SU-DHL-6 (cell line): ENCODE measurements around the gene RAB31.

ENCODE experiments used
- EZH2phosphoT487 ChIP-seq: fragments of 200-600 bp; sonication (generic), shearing (Covaris generic); conservative IDR thresholded peaks from 2 replicates; pipeline ENCODE4 v1.6.1; 2018; ENCODE audit warnings: mild to moderate bottlenecking, antibody characterized with exemption, low read length, moderate library complexity, mixed read lengths
- TF ChIP-seq, protein P1 (sequence below): fragments of 200-600 bp; sonication (generic); IDR thresholded peaks from one replicate; pipeline ENCODE4 v1.5.1; 2017; ENCODE audit warnings: antibody characterized with exemption, mild to moderate bottlenecking, low read length, moderate library complexity; ENCODE audit not compliant: insufficient read depth, poor library complexity, severe bottlenecking

- TF ChIP-seq, protein P1, sequence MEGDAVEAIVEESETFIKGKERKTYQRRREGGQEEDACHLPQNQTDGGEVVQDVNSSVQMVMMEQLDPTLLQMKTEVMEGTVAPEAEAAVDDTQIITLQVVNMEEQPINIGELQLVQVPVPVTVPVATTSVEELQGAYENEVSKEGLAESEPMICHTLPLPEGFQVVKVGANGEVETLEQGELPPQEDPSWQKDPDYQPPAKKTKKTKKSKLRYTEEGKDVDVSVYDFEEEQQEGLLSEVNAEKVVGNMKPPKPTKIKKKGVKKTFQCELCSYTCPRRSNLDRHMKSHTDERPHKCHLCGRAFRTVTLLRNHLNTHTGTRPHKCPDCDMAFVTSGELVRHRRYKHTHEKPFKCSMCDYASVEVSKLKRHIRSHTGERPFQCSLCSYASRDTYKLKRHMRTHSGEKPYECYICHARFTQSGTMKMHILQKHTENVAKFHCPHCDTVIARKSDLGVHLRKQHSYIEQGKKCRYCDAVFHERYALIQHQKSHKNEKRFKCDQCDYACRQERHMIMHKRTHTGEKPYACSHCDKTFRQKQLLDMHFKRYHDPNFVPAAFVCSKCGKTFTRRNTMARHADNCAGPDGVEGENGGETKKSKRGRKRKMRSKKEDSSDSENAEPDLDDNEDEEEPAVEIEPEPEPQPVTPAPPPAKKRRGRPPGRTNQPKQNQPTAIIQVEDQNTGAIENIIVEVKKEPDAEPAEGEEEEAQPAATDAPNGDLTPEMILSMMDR = no peak
- no peak for TF ChIP-seq EZH2phosphoT487
These were observed 6.3 kb upstream of the RAB31 start for GRCh38 chr18:9701609-9702349.
